Measurements from ENCODE around the gene DGKH.
"Not testable (repeated sequence)": the region's sequence is repeated elsewhere in the genome, so short reads cannot be mapped to it uniquely, and the experiment has no call there.

DGKH gene

DNA sequence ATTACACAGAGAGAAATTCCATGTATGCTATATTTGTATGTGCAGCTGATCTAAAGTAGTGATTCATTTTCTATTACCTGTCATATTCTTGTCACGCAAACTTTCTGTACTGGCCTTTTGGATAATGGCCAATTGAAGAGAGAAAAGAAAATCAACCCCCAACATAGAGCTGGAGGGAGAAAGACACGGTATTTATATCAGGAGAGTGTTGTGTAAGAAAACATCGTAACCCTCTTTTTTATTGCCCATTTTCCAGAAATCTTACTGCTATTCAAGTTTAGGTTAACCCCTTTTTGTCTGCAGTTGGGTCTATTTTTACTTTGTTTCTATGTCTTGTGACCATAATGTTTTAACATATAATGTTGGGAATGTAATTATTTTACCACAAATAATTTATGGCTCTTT lies 27.9 kb downstream of the DGKH start:
- no peak for DNase-seq

DNA sequence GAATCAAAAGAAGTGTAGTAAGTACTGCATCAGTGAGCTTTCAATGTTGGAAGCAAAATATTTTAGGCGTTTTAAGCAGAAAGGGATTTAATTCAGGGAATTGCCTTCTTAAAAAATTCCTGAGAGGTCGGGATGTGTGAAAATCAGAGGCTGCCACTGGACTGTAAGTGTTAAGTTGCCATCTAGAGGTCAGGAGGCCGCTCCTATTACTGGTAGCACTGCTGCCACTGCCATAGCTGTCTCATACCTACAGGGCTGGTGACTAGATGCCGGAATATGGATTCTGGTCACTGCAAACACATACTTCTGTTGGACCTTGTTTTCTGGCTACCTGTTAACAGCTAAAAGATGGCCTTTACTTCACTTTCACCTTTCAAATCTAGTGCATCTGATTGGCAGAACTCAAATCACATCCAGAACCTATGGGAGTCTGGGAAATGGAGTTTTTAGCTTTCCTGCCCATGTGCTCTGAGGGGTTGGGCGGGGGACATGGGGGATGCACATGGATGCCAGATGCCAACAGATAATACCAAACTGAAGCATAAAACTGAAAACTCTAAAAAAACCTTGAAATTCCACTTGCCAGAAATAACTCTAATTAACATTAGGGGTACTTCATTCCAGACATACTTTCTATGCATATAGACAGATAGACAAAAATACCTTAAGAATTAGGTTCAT lies 29.8 kb downstream of the DGKH start:
- DNase-seq, result no peak

DNA sequence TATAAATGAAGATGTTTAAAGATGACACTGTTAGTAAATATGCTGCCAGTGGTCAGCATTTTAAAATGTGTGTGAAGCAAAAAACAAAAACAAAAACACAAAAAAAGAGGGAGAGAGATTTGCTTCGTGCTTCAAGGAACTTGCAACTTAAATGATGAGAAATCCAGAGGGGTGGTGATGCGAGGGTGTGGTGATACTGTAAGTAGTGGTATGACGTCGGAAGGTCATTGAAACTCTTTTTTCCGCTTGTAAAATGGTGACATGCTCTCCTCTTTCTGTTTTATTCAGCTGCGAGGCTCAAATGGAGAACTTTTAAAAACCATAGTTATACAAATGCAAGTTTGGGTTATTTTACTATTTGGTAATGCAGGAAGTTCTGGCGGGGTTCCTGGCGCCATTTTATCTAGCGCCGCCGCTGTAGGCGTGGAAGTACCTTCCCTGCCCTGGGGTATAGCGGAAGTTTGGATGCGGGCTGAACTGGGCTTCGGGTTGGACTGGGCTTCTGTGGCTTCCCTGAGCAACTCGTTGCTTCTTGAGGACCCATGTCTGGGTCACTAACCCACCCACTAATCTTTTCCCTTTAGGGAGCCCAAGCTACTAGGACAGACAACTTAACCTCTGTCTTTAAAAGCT lies 34.8 kb downstream of the DGKH start:
- DNase-seq, result no peak

- DNase-seq, result no peak
Observed at GRCh38 chr13:42084722-42085121, 36.3 kb downstream of the DGKH start.

DNA sequence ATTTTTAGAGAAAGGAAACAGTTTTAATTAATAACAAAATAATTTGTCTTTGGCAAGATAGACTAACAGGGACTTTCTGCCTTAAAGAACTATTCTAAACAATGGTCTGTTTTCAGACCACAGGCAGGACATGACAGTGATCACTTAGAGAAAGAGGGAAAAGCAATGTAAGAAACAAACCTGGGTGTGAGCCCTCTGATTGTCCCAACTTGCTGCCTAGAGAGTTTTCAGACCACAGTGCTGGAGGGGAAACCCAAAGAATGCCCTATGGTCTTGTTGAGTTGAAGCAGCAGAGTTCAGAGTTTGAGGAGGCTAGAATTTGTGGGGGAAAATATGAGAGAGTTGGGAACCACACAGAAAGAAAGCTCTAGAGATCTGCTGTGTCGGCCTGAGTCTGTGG lies 38.1 kb downstream of the DGKH start:
- DNase-seq, result no peak

DNA sequence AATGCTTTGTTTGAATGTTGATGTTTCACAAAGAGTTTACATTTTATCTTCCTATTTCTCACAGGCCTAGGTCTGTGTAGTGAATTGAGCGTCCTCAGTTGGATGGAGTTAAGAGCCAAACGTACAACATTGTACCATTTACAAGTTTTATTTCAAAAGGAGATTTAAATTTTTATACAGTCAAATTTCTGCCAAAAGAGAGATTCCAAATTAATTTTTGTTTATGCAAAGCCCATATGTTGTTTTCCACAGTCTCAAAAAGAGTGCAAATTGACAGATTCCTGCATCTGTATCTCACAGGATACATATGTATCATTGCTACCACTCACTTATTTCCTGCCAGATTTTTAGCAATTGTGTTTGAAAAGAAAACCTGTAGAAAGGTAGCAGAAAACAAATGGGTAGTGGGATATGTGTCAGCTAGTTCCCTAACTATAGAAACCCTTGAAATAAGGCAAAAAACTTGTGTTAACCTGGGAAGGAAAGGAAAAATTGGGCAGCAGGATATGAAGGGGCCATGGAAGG lies 46.1 kb downstream of the DGKH start:
- no peak for DNase-seq

- DNase-seq, result not testable (repeated sequence)
Observed at GRCh38 chr13:42096222-42096621, 47.8 kb downstream of the DGKH start.

DNA sequence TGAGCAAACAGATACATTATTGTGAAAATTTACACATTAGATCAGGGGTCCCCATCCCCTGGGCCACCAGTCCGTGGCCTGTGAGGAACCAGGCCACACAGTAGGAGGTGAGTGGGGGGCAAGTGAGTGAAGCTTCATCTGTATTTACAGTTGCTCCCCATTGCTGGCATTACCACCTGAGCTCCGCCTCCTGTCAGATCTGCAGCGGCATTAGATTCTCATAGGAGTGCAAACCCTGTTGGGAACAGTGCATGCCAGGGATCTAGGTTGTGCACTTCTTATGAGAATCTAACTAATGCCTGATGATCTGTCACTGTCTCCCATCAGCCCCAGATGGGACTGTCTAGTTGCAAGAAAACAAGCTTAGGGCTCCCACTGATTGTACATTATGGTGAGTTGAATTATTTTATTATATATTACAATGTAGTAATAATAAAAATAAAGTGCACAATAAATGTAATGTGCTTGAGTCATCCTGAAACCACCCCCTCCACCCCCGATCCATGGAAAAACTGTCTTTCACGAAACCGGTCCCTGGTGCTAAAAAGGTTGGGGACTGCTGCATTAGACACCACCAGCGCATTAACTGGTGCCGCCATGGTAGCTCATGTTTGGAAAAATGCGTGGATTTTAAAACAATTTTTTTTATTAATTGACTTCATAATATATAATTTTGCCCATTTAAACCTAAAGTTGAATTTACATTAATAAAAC lies 51.7 kb downstream of the DGKH start:
- DNase-seq, result no peak

GRCh38 chr13:42100960-42101359 lies 52.5 kb downstream of the DGKH start:
- DNase-seq, result no peak

DNA sequence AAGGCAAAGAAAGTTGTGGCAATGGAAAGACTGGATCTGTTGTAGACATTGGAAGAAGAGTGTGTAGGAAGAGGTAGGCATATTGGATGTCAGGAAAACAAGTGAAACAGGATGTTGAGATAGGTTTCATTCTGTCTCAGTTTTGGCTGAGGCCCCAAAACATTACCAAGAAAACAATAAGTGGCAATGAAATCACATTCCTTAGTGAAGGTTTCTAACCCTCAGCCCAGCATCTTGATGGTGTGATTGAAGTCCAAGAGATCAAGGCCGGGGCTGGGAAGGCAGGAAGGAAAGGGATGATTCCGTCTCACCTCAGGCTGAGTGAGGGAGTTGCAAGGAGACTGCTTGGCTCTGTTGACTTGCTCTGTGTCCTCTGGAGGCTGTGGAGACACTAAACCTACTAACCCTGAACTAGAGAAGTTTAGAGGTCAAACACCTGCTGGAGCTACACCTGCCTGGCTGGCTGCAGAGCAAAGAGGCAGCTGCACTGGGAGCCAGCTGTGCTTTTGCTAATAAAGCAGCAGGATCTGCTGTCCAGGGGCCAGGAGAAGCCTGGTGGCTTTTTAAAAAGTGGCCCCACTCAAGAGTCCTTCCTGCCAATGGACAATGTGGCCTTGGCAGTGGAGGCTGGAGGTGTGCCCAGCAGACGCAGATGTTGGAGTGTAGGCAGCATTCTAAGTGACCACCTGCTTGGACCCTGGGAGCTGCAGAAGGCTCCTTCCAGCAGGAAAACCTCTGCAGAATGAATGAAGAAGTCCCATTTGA lies 53.6 kb downstream of the DGKH start:
- no peak for DNase-seq

DNA sequence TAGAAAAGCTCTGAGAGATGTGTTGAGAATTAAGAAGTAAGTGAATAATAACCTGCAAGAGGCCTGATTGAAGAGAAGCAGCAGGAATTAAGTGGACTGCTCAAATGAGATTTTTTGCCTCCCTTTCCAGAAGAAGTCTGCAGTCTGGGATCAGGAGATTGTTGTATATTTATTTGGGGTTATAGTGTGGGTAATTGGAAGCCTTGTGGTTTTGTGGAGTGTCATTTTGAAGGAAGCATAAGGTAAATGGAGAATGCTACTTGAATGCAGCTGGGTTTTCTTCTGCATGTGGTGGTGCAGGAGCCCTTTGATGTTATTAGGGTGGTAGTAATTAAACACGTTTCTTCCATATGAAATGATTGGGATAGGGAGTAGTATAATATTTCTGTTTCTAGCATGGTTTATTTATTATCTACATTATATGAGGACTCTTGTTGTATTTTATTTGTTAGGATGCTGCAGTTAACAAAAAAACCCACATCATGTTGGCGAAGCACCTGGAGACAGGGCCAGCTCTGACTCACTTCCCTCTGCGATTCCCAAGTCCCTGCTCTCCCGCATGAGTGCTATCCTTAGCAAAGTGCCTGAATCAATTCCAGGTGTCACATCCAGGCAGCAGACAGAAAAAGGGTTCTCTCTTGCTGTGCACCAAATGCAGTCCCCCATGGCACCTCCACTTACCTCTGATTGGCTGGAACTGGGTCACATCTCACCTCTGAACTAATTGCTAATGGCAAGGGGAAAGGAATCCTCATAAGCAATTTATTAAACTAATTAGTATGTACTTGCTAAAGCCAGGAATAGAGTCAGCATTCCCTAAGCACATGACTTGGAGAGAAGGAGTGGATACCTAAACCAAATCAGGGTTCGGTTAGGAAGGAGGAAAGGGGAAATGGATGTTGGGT lies 54.8 kb downstream of the DGKH start:
- no peak for DNase-seq

DNA sequence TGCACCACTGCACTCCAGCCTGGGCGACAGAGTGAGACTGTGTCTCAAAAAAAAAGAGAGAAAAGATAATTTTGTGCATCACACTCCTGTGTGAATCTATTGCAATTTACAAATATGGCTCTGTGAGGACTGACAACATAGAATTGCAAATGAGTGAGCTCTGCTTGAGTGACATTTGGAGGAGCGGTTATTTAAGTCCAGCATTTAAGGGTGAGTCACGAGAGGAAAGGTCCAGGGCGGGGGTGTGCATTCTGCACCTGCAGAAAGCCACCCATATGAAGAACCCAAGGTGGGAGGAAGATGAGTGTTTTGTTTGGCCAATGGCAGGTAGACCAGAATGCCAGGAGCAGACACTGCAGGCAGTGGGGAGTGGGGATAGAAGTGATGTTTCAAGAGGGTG lies 58.5 kb downstream of the DGKH start:
- no peak for DNase-seq

DNA sequence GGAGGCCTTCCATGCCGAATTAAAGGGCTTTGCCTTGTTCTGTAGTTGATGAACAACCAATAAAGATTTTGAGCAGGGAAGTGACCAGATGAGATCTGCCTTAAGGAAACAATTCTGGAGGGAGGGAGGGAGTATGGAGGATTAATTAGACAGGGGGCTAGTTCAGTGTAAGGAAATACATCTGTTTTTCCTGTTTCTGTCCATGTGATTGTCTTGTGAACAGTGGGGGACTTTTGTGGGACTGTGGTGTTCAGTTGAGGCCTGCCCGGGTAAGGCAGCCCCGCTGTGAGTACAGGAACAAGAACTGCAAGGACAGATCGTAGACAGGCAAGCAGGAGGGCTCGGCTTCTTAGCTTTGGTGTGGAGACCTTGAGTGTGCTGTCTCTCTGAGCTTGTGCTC lies 59.0 kb downstream of the DGKH start:
- no peak for DNase-seq

DNA sequence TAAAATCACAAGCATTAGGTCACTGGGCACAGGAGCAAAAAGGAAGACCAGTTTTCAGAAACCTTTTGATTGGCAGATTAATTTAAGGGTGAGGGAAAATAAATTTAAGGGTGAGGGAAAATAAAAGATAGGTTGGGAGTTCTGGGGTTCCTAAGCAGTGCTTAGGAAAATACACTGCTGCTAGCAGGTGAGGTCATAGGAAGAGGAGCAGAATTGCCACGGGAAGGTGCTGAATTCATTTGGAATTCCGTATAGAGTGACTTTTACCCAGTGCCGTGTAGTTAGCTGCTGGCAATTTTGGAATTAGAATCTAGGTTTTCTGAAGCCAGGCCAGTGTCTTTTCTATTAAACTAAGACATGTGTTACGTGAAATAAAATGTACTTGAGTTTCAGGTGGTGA lies 59.8 kb downstream of the DGKH start:
- DNase-seq, result no peak

GRCh38 chr13:42109957-42110356 lies 61.5 kb downstream of the DGKH start:
- no peak for DNase-seq

DNA sequence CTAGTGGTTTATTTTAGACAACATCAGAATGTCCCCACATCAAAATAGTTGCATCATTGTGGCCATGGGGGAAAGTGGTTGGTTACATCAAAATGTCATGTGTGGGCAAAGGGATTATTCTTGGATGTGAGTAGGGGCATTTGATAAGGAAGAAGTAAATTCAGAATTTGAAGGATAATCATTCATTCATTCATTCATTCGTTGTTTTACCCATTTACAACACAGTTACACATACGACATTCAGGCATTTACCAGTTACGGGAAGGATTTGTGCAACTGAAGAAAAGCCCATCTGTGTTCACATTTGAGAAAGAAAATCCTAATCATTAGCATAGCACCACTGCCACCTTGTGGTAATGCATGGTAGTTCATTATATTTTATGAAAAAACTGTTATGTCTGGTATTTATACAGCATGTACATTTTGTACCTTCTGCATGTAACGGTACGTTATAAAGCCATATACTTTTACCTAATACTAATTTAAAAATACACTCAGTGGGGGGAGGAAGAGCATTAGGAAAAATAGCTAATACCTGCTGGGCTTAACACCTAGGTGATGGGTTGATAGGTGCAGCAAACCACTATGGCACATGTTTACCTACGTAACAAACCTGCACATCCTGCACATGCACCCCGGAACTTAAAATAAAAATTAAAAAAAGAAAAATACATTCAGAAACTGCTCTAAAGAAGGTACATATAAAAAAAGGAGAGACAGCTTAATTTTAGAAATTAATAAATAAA lies 62.1 kb downstream of the DGKH start:
- no peak for DNase-seq

DNA sequence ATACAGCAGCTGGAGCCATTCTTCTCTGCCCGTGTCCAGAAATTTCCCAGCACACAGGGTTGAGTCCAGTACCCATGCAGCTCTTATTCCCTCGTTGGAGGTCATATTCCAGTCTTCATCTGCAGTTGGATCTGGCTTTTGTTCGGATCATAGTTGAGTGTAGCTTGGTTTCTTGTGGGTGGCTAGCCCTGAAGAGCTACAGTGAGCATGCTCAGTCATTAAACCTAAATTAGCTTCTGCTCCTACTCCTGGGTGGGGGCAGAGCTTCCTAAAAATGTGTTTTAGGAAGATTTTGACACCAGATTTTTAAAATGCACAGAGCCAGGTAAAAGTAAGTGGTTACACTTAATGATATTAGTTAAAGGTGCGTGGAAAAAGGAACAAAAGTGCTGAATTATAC lies 64.4 kb downstream of the DGKH start:
- DNase-seq, result no peak

GRCh38 chr13:42113478-42113877 lies 65.0 kb downstream of the DGKH start:
- DNase-seq, result no peak

- no peak for DNase-seq
Observed at GRCh38 chr13:42114278-42114677, 65.8 kb downstream of the DGKH start.

- DNase-seq, result no peak
Observed at GRCh38 chr13:42114912-42115311, 66.5 kb downstream of the DGKH start.

GRCh38 chr13:42116225-42116624 lies 67.8 kb downstream of the DGKH start:
- DNase-seq, result no peak

- DNase-seq, result no peak
Observed at GRCh38 chr13:42119041-42119440, 70.6 kb downstream of the DGKH start.

Data from NCI-H1417 treated with DMSO at 0.1 percent for 48 hours (cell line).